Neural cell (in vitro differentiated cells): ENCODE data around the gene DIDO1. TPM values are rescaled to one million over a fixed set of nuclear protein-coding genes. Genes with fewer than 3 reads are reported as not detected.

Experiments
- H2AFZ ChIP-seq: fragments of 200-600, 300-800 bp; sonication (generic), shearing (Covaris generic); 2 replicates; pipeline ENCODE4 v1.6.0; 2014; ENCODE audit warnings: low read depth, mild to moderate bottlenecking, antibody characterized with exemption, low read length, moderate library complexity
- H3F3A ChIP-seq: fragments of 200-600 bp; shearing (Covaris generic); 2 replicates; pipeline ENCODE4 v1.6.1; 2016; ENCODE audit warnings: mild to moderate bottlenecking, moderate library complexity, mixed read lengths, antibody characterized with exemption, low read length; ENCODE audit not compliant: insufficient read depth, poor library complexity, severe bottlenecking
- H3K27ac ChIP-seq: fragments of 200-600, 300-800 bp; sonication (generic), shearing (Covaris generic); 2 replicates; pipeline ENCODE4 v1.5.1; 2014; ENCODE audit warnings: mild to moderate bottlenecking, low read length, moderate library complexity
- H3K27me3 ChIP-seq: fragments of 300-800, 200-600 bp; sonication (generic), shearing (Covaris generic); 2 replicates; pipeline ENCODE4 v1.6.0; 2014; ENCODE audit warnings: mild to moderate bottlenecking, low read depth, low read length, moderate library complexity; ENCODE audit not compliant: insufficient read depth
- H3K36me3 ChIP-seq: fragments of 300-800, 200-600 bp; sonication (generic), shearing (Covaris generic); 2 replicates; pipeline ENCODE4 v1.5.1; 2014; ENCODE audit warnings: mild to moderate bottlenecking, antibody characterized with exemption, low read length, moderate library complexity; ENCODE audit not compliant: insufficient read depth
- H3K4me2 ChIP-seq: fragments of 300-800, 200-600 bp; sonication (generic), shearing (Covaris generic); 2 replicates; pipeline ENCODE4 v1.6.0; 2014; ENCODE audit warnings: mild to moderate bottlenecking, low read length
- H3K4me3 ChIP-seq: fragments of 300-800, 200-600 bp; sonication (generic), shearing (Covaris generic); 2 replicates; pipeline ENCODE4 v1.5.1; 2014; ENCODE audit warnings: mild to moderate bottlenecking, low read length, moderate library complexity
- H3K79me2 ChIP-seq: fragments of 200-600 bp; shearing (Covaris generic); replicated peaks from 2 replicates; pipeline ENCODE4 v1.6.0; 2014; ENCODE audit warnings: mild to moderate bottlenecking, low read length, moderate library complexity; ENCODE audit not compliant: insufficient read depth
- H3K9ac ChIP-seq: fragments of 300-800, 200-600 bp; sonication (generic), shearing (Covaris generic); 2 replicates; pipeline ENCODE4 v1.6.1; 2016; ENCODE audit warnings: mild to moderate bottlenecking, low read length, mixed read lengths
- H3K9me2 ChIP-seq: fragments of 200-600 bp; shearing (Covaris generic); 2 replicates; pipeline ENCODE4 v1.6.1; 2016; ENCODE audit warnings: mild to moderate bottlenecking, low read length, mixed read lengths; ENCODE audit not compliant: insufficient read depth
- H3K9me3 ChIP-seq: fragments of 200-600, 300-800 bp; sonication (generic), shearing (Covaris generic); 2 replicates; pipeline ENCODE4 v1.6.1; 2016; ENCODE audit warnings: mild to moderate bottlenecking, mixed run types, low read length, moderate library complexity, mixed read lengths
- H4K20me1 ChIP-seq: fragments of 200-600 bp; shearing (Covaris generic); 2 replicates; pipeline ENCODE4 v1.6.1; 2016; ENCODE audit warnings: mild to moderate bottlenecking, mixed run types; ENCODE audit not compliant: insufficient read depth
- CTCF ChIP-seq: fragments of 450-650 bp; IDR thresholded peaks from 2 replicates; pipeline ENCODE4 v1.5.1; 2014; ENCODE audit warnings: antibody characterized with exemption, mild to moderate bottlenecking, moderate library complexity; ENCODE audit not compliant: poor library complexity, severe bottlenecking
- EP300 ChIP-seq: fragments of 450-650 bp; conservative IDR thresholded peaks from 2 replicates; pipeline ENCODE4 v1.6.1; 2014; ENCODE audit warnings: antibody characterized with exemption, mild to moderate bottlenecking, moderate library complexity; ENCODE audit not compliant: poor library complexity, severe bottlenecking
- EZH2 ChIP-seq: fragments of 200-600, 300-800 bp; shearing (Covaris generic), sonication (generic); IDR thresholded peaks from 2 replicates; pipeline ENCODE4 v1.6.1; 2014; ENCODE audit warnings: antibody characterized with exemption, low read length, borderline replicate concordance, mild to moderate bottlenecking; ENCODE audit not compliant: insufficient read depth, poor library complexity, severe bottlenecking
- MXI1 ChIP-seq: fragments of 450-650 bp; conservative IDR thresholded peaks from 2 replicates; pipeline ENCODE4 v1.6.1; 2014; ENCODE audit warnings: antibody characterized with exemption, mild to moderate bottlenecking; ENCODE audit not compliant: poor library complexity, severe bottlenecking
- POLR2AphosphoS5 ChIP-seq: IDR thresholded peaks from 2 replicates; pipeline ENCODE4 v1.6.1; 2012
- RAD21 ChIP-seq: fragments of 450-650 bp; conservative IDR thresholded peaks from 2 replicates; pipeline ENCODE4 v1.6.1; 2014; ENCODE audit warnings: antibody characterized with exemption, mild to moderate bottlenecking, moderate library complexity
- REST ChIP-seq: IDR thresholded peaks from 2 replicates; pipeline ENCODE4 v1.6.1; 2012; ENCODE audit warnings: borderline replicate concordance
- SMC3 ChIP-seq: fragments of 450-650 bp; conservative IDR thresholded peaks from 2 replicates; pipeline ENCODE4 v1.6.1; 2014; ENCODE audit warnings: antibody characterized with exemption, mild to moderate bottlenecking, moderate library complexity; ENCODE audit not compliant: poor library complexity
- TAF1 ChIP-seq: IDR thresholded peaks from 2 replicates; pipeline ENCODE4 v1.6.1; 2012; ENCODE audit warnings: low read depth
- polyA plus RNA-seq: library from polyadenylated mRNA; depleted of rRNA; stranded (reverse); fragments of >200 nt; gene quantifications from 2 replicates; pipeline ENCODE4 v1.2.3, GENCODE V29; 2014

The DIDO1 gene
- polyA plus RNA-seq, 1 donor from 2014 or later, result 42.8 TPM

- Histone ChIP-seq H3K9me2 (no peaks in the 10 kb centered on the region), H4K20me1 (no peaks in the 10 kb centered on the region), H3K9ac (no peak overlapping the region), H3F3A (no peaks in the 10 kb centered on the region), H3K9me3 (no peaks in the 10 kb centered on the region), H3K27ac (no peak overlapping the region), H3K27me3 (no peaks in the 10 kb centered on the region), H3K36me3 (no peaks in the 10 kb centered on the region), H3K79me2 (no peaks in the 10 kb centered on the region), H3K4me3 (no peak overlapping the region), H3K4me2 (no peak overlapping the region), H2AFZ (no peak overlapping the region)
- TF ChIP-seq EZH2 (no peak), REST (no peak), CTCF (no peak)
These were observed 44.5 kb downstream of the DIDO1 start for GRCh38 chr20:62881662-62882395.

- no peaks in the 10 kb centered on the region for H4K20me1 ChIP-seq
- no peak overlapping the region for H3K9ac ChIP-seq
- H2AFZ ChIP-seq, result no peak overlapping the region
- TF ChIP-seq SMC3 (no peak), REST (no peak), RAD21 (no peak), MXI1 (no peak), EP300 (no peak), EZH2 (no peak), POLR2AphosphoS5 (no peak), TAF1 (no peak), CTCF (no peak)
- no peaks in the 10 kb centered on the region for H3K9me2 ChIP-seq
- no peak overlapping the region for H3K27ac ChIP-seq
- no peaks in the 10 kb centered on the region for H3K79me2 ChIP-seq
- no peaks in the 10 kb centered on the region for H3K36me3 ChIP-seq
- H3K4me2 ChIP-seq, result no peak overlapping the region
- H3K9me3 ChIP-seq, result no peaks in the 10 kb centered on the region
- no peak overlapping the region for H3K4me3 ChIP-seq
- H3K27me3 ChIP-seq, result no peaks in the 10 kb centered on the region
- H3F3A ChIP-seq, result no peaks in the 10 kb centered on the region
These were observed 45.2 kb downstream of the DIDO1 start for GRCh38 chr20:62880935-62881661.
